ENCODE data around the gene UGT8. TPM values are rescaled to one million over a fixed set of nuclear protein-coding genes. Genes with fewer than 3 reads are reported as not detected.

UGT8 gene
- total and polyA plus RNA-seq, 7 donors, result under 0.01 to 13.6 (median 1.5) TPM; not detected in 1

DNA sequence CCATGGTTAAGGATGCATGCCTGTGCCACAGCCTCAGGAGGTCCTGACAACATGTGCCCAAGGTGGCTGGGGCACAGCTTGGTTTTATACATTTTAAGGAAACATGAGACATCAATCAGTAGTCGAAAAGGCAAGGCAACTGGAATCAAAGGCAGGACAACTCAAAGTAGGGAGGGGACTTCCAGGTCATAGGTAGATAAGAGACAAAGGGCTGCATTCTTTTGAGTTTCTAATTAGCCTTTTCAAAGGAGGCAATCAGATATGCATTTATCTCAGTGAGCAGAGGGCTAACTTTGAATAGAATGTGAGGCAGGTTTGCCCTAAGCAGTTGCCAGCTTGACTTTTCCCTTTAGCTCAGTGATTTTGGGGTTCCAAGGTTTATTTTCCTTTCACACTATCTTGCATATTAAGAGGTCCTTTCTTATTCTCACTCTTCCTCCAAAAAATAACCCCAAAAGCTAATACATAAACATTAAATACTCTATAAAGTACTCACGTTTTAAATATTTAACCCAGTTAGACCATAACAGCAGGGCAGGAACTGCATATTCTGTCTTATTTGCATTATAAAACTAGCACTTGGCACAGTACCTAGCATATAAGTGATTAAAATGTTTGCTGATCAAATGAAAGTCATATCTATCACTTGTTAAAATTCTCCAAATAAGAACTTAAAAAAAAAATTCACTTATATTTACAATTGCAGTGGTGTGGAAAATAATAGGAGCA lies 36.3 kb upstream of the UGT8 start:
- Histone ChIP-seq H3K27me3 (no peaks in the 10 kb centered on the region), H3K36me3 (no peaks in the 10 kb centered on the region), H3K27ac (no peak overlapping the region), H3K4me3 (no peak overlapping the region), H3K4me1 (no peaks in the 10 kb centered on the region), H3K9me3 (no peaks in the 10 kb centered on the region)
- no peak for DNase-seq
- no peak for TF ChIP-seq POLR2A (IDR thresholded peaks at IDR 0.05)
- TF ChIP-seq, protein P1, sequence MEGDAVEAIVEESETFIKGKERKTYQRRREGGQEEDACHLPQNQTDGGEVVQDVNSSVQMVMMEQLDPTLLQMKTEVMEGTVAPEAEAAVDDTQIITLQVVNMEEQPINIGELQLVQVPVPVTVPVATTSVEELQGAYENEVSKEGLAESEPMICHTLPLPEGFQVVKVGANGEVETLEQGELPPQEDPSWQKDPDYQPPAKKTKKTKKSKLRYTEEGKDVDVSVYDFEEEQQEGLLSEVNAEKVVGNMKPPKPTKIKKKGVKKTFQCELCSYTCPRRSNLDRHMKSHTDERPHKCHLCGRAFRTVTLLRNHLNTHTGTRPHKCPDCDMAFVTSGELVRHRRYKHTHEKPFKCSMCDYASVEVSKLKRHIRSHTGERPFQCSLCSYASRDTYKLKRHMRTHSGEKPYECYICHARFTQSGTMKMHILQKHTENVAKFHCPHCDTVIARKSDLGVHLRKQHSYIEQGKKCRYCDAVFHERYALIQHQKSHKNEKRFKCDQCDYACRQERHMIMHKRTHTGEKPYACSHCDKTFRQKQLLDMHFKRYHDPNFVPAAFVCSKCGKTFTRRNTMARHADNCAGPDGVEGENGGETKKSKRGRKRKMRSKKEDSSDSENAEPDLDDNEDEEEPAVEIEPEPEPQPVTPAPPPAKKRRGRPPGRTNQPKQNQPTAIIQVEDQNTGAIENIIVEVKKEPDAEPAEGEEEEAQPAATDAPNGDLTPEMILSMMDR (IDR thresholded peaks at IDR 0.05), result no peak
- TF ChIP-seq POLR2AphosphoS5 (IDR thresholded peaks at IDR 0.05), result no peak
- TF ChIP-seq EP300 (IDR thresholded peaks at IDR 0.05), result no peak
- intact Hi-C loops (cut with DNase I), result no loop called here
- 5 to 28% methylated on average over 2 of the region's 2 CpGs for WGBS, 2 donors

DNA sequence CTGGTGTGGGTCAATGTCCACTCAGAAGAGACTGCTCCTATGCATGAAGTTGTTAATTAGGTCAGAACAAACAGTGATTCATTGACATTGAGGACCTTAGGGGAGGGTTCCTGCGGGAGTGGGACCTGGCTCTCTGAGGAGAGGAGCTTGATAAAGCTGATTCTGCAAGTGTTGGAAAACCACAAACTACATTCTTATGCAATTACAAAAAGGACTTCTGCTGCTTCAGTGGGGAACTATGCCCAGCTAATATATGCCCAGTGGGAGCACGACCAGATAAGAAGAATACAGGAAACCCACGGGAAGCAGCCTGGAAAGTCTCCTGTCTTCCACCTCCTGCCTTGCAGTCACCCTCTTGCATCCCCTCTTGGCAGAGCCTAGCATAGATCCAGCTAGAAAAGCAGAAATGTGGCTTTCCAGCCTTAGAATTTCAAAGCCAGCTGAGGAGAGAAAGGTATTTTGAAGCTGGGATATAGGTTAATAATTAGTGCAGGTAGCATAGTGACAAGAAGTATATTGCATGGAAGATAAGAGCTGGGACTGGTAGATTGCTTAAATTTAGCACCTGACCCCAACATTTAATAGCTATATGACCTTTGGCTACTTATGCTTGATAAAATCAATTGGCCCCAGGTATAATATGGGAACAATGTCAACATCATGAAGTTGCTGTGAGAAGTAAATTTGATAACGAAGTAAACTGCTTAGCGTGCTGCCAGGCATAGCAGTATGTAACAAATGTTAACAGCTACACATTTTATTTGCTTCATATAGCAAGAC lies 34.9 kb upstream of the UGT8 start:
- H3K27me3 ChIP-seq, result no peaks in the 10 kb centered on the region
- TF ChIP-seq EP300 (IDR thresholded peaks at IDR 0.05) (no peak), POLR2AphosphoS5 (IDR thresholded peaks at IDR 0.05) (no peak), POLR2A (IDR thresholded peaks at IDR 0.05) (no peak)
- TF ChIP-seq, protein P1 (IDR thresholded peaks at IDR 0.05), result no peak
- H3K4me1 ChIP-seq, result no peaks in the 10 kb centered on the region
- 12 to 44% methylated on average over 5 of the region's 5 CpGs for WGBS, 2 donors
- intact Hi-C loops (cut with DNase I), result no loop called here
- no peak overlapping the region for H3K4me3 ChIP-seq
- H3K36me3 ChIP-seq, result no peaks in the 10 kb centered on the region
- no peak for DNase-seq
- H3K9me3 ChIP-seq, result no peaks in the 10 kb centered on the region
- H3K27ac ChIP-seq, result no peak overlapping the region

DNA sequence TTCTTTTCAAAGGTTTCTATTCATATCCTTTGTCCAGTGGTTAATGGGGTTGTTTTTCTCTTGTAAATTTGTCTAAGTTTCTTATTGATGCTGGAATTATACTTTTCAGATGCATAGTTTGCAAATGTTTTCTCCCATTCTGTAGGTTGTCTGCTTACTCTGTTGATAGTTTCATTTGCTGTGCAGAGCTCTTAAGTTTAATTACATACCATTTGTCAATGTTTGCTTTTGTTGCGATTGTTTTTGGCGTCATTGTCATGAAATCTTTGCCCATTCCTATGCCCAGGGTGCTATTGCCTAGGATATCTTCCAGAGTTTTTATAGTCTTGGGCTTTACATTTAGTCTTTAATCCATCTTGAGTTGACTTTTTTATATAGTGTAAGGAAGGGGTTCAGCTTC lies 21.2 kb upstream of the UGT8 start:
- no peaks in the 10 kb centered on the region for H3K9me3 ChIP-seq
- H3K27ac ChIP-seq, result no peak overlapping the region
- H3K4me3 ChIP-seq, result no peak overlapping the region
- H3K4me1 ChIP-seq, result no peaks in the 10 kb centered on the region
- no peaks in the 10 kb centered on the region for H3K36me3 ChIP-seq
- no peaks in the 10 kb centered on the region for H3K27me3 ChIP-seq
- WGBS, 2 donors, result 25 to 75% methylated on average over 2 of the region's 2 CpGs
- TF ChIP-seq POLR2AphosphoS5 (IDR thresholded peaks at IDR 0.05) (no peak), POLR2A (IDR thresholded peaks at IDR 0.05) (no peak), EP300 (IDR thresholded peaks at IDR 0.05) (no peak)
- TF ChIP-seq, protein P1 (IDR thresholded peaks at IDR 0.05), result no peak
- no peak for DNase-seq
- intact Hi-C loops (cut with DNase I), result no loop called here

DNA sequence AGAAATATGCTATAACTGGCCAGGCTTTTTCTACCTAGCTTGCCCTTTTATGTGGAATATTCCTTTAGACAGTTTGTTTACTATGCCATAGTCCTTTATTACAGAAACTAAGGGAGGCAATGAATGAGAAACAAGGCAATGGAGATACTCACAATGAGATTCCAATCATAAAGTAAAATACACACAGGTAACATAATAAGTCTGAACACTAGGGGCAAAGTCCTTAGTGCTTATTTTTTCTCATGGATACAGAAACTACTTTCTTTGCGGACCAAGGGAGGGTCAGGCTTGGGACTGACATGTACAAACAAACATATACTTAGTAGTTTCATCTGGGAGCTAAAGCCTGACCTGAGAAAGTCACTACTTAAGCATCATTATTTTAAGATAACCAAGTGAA lies 16.0 kb upstream of the UGT8 start:
- Histone ChIP-seq H3K27ac (no peak overlapping the region), H3K9me3 (no peaks in the 10 kb centered on the region), H3K4me1 (no peaks in the 10 kb centered on the region), H3K36me3 (no peaks in the 10 kb centered on the region), H3K27me3 (no peaks in the 10 kb centered on the region), H3K4me3 (no peak overlapping the region)
- no peak for DNase-seq
- intact Hi-C loops (cut with DNase I), result no loop called here
- 16 to 69% methylated on average over 1 of the region's 1 CpG for WGBS, 2 donors
- no peak for TF ChIP-seq POLR2AphosphoS5 (IDR thresholded peaks at IDR 0.05)
- TF ChIP-seq, protein P1 (IDR thresholded peaks at IDR 0.05), result peak in 1 of 4 experiments; percentile 10
